HCT116 (cell line): Measurements from ENCODE around the gene CYP3A7.

ENCODE experiments used
- CBX3 ChIP-seq: IDR thresholded peaks from 2 replicates; pipeline ENCODE4 v1.6.1; 2012; ENCODE audit warnings: low read depth
- MAX ChIP-seq: IDR thresholded peaks from 2 replicates; pipeline ENCODE4 v1.6.1; 2012
- TF ChIP-seq, protein P1 (sequence below), 3 experiments: fragments of 200-600 bp in 1 of 3; sonication (generic) in 1 of 3; IDR thresholded peaks in 2 of 3; conservative IDR thresholded peaks in 1 of 3; 2 replicates each; pipeline ENCODE4 v1.5.1; 2012 to 2017; ENCODE audit warnings: low read depth in 2 of 3, low read length in 2 of 3, antibody characterized with exemption in 1 of 3, borderline replicate concordance in 1 of 3, control low read depth in 1 of 3, mild to moderate bottlenecking in 1 of 3, mixed read lengths in 1 of 3, mixed run types in 1 of 3, moderate library complexity in 1 of 3; ENCODE audit not compliant: insufficient read depth in 1 of 3

DNA sequence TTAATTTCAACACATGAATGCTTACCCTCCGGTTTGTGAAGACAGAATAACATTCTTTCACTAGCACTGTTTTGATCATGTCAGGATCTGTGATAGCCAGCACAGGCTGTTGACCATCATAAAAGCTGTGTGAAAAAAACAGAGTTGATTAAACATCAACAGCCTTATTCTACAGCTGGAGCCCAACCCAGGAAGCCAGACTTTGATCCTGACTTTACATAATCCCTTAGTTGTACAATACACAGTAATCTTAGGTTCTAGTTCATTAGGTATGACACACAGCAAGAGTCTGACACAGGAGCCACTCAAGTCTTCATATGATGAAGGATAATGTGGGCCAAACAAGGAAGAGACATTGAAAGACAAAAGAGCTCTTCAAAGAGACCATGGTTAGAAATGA is 37.6 kb upstream of the CYP3A7 start:
- no peak for TF ChIP-seq MAX
- TF ChIP-seq, protein P1, sequence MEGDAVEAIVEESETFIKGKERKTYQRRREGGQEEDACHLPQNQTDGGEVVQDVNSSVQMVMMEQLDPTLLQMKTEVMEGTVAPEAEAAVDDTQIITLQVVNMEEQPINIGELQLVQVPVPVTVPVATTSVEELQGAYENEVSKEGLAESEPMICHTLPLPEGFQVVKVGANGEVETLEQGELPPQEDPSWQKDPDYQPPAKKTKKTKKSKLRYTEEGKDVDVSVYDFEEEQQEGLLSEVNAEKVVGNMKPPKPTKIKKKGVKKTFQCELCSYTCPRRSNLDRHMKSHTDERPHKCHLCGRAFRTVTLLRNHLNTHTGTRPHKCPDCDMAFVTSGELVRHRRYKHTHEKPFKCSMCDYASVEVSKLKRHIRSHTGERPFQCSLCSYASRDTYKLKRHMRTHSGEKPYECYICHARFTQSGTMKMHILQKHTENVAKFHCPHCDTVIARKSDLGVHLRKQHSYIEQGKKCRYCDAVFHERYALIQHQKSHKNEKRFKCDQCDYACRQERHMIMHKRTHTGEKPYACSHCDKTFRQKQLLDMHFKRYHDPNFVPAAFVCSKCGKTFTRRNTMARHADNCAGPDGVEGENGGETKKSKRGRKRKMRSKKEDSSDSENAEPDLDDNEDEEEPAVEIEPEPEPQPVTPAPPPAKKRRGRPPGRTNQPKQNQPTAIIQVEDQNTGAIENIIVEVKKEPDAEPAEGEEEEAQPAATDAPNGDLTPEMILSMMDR (IDR thresholded peaks at IDR 0.05 in 2 of 3, conservative IDR thresholded peaks at IDR 0.05 in 1 of 3; ENCODE audit: borderline replicate concordance in 1 of 3, insufficient read depth in 1 of 3, low read depth in 2 of 3, low read length in 2 of 3), result no peak
- no peak for TF ChIP-seq CBX3
